HepG2 (cell line): Measurements from ENCODE around the gene APLF. TPM values are rescaled to one million over a fixed set of nuclear protein-coding genes. Genes with fewer than 3 reads are reported as not detected.
A peak's percentile ranks its signal among the peaks of the same experiment; 100 is the strongest.

Experiments used
- ATAC-seq: fragments of 200-7000 bp; cut with Tn5 transposase; 3 replicates; pipeline ENCODE4 v1.9.1; 2020; ENCODE audit warnings: mild to moderate bottlenecking, moderate library complexity
- BruUV-seq: library from RNA; stranded (reverse); fragments of 400-500 nt; replicated peaks from 2 replicates; lab custom pipeline; 2021; lab: Mats Ljungman, UMichigan
- CTCF ChIA-PET: fragments of 300-600 bp; formaldehyde crosslinking; extraction: SDS; loops from one replicate; lab custom pipeline; 2021; ENCODE audit warnings: low total read pairs, inconsistent platforms, low intra/inter-chr PET ratio; lab: Yijun Ruan, JAX
- POLR2A ChIA-PET: fragments of 350-600 bp; sonication (Branson Sonifier 250); formaldehyde crosslinking; loops from one replicate; lab custom pipeline; 2020; ENCODE audit warnings: antibody characterized with exemption, inconsistent platforms; lab: Yijun Ruan, JAX
- DNase-seq: peaks from one replicate; pipeline ENCODE4 v3.0.0-alpha.2; 2015; ENCODE audit warnings: low spot score
- FAIRE-seq: peaks from 3 replicates; lab custom pipeline; 2011; peaks lifted over from hg19 to GRCh38; lab: Jason Lieb, UNC
- H2AFZ ChIP-seq: one replicate; pipeline ENCODE4 v1.6.1; 2011; ENCODE audit warnings: low read length, inconsistent platforms
- H3K27ac ChIP-seq: fragments of 300-600 bp; 3 replicates; pipeline ENCODE4 v1.8.0; 2011; ENCODE audit warnings: mixed run types, mild to moderate bottlenecking, mixed read lengths, low read length, inconsistent platforms; ENCODE audit not compliant: insufficient read depth; ENCODE audit errors: extremely low read length
- H3K27me3 ChIP-seq, 2 experiments: fragments of 200-600 bp in 1 of 2; 2 replicates in 1 of 2; 3 replicates in 1 of 2; pipeline versions ENCODE4 v1.6.0 to v1.8.0; 2011; ENCODE audit warnings: low read length in 2 of 2, mild to moderate bottlenecking in 2 of 2, moderate library complexity in 2 of 2, inconsistent platforms in 1 of 2; ENCODE audit not compliant: insufficient read depth in 2 of 2, control insufficient read depth in 1 of 2
- H3K36me3 ChIP-seq, 2 experiments: fragments of 200-600 bp in 1 of 2; replicated peaks in 1 of 2; 2 replicates in 1 of 2; 3 replicates in 1 of 2; pipeline versions ENCODE4 v1.5.1 to v1.8.0; 2011; ENCODE audit warnings: low read length in 2 of 2, inconsistent platforms in 1 of 2; ENCODE audit not compliant: insufficient read depth in 2 of 2, control insufficient read depth in 1 of 2
- H3K4me1 ChIP-seq: 2 replicates; pipeline ENCODE4 v1.5.1; 2012; ENCODE audit warnings: low read length, inconsistent platforms; ENCODE audit not compliant: insufficient read depth
- H3K4me2 ChIP-seq: 2 replicates; pipeline ENCODE4 v1.6.0; 2011; ENCODE audit warnings: low read depth, low read length, inconsistent platforms
- H3K4me3 ChIP-seq, 3 experiments: fragments of 200-600 bp in 1 of 3; sonication (generic), shearing (Covaris generic) in 1 of 3; replicated peaks in 1 of 3; 2 replicates each; pipeline ENCODE4 v1.5.1; 2011 to 2016; ENCODE audit warnings: low read length in 3 of 3, inconsistent platforms in 2 of 3, low read depth in 2 of 3, mild to moderate bottlenecking in 2 of 3, control low read depth in 1 of 3, mixed read lengths in 1 of 3; ENCODE audit not compliant: insufficient read depth in 1 of 3
- H3K79me2 ChIP-seq: one replicate; pipeline ENCODE4 v1.6.1; 2011; ENCODE audit warnings: low read length, inconsistent platforms; ENCODE audit not compliant: insufficient read depth
- H3K9ac ChIP-seq: 2 replicates; pipeline ENCODE4 v1.6.0; 2011; ENCODE audit warnings: mild to moderate bottlenecking, low read depth, low read length, inconsistent platforms; ENCODE audit not compliant: insufficient read depth
- H3K9me3 ChIP-seq: 2 replicates; pipeline ENCODE4 v1.5.1; 2012; ENCODE audit warnings: mild to moderate bottlenecking, low read length
- H4K20me1 ChIP-seq: 2 replicates; pipeline ENCODE4 v1.6.0; 2011; ENCODE audit warnings: inconsistent platforms, mild to moderate bottlenecking, low read length, moderate library complexity; ENCODE audit not compliant: insufficient read depth
- ATF4 ChIP-seq, 2 experiments: fragments of 450-650 bp in 1 of 2; sonication (generic) in 1 of 2; formaldehyde crosslinking; IDR thresholded peaks; 2 replicates each; pipeline versions ENCODE4 v1.5.0 to v1.8.0; 2020 to 2022; ENCODE audit warnings: mild to moderate bottlenecking in 1 of 2, missing genetic modification reagents in 1 of 2
- FOXO1 ChIP-seq: sonication (generic); formaldehyde crosslinking; IDR thresholded peaks from 2 replicates; pipeline ENCODE4 v1.4.0; 2020; ENCODE audit warnings: missing genetic modification reagents
- HMGA1 ChIP-seq: sonication (generic); formaldehyde crosslinking; conservative IDR thresholded peaks from 2 replicates; pipeline ENCODE4 v1.4.0; 2020; ENCODE audit warnings: missing genetic modification reagents
- MYC ChIP-seq: sonication (generic); formaldehyde crosslinking; IDR thresholded peaks from 2 replicates; pipeline ENCODE4 v1.9.0; 2021; ENCODE audit warnings: missing genetic modification reagents, borderline replicate concordance
- RARA ChIP-seq: IDR thresholded peaks from 2 replicates; pipeline ENCODE4 v1.6.1; 2016; ENCODE audit warnings: missing genetic modification reagents, missing compliant biosample characterization
- SCMH1 ChIP-seq: sonication (generic); formaldehyde crosslinking; IDR thresholded peaks from 2 replicates; pipeline ENCODE4 v1.9.0; 2021; ENCODE audit warnings: missing genetic modification reagents, mild to moderate bottlenecking, borderline replicate concordance
- SOX5 ChIP-seq: IDR thresholded peaks from 2 replicates; pipeline ENCODE4 v1.6.1; 2016; ENCODE audit warnings: borderline replicate concordance
- TARDBP ChIP-seq: sonication (generic); formaldehyde crosslinking; IDR thresholded peaks from 2 replicates; pipeline ENCODE4 v1.8.0; 2022; ENCODE audit warnings: mild to moderate bottlenecking, missing genetic modification reagents
- TEAD3 ChIP-seq: optimal IDR thresholded peaks from 2 replicates; pipeline ENCODE3; 2016; ENCODE audit warnings: borderline replicate concordance
- USF2 ChIP-seq, 2 experiments: sonication (generic) in 1 of 2; formaldehyde crosslinking in 1 of 2; IDR thresholded peaks; 2 replicates each; pipeline versions ENCODE4 v1.5.1 to v1.6.1; 2011 to 2020; ENCODE audit warnings: borderline replicate concordance in 1 of 2, low read depth in 1 of 2, low read length in 1 of 2, mild to moderate bottlenecking in 1 of 2, missing genetic modification reagents in 1 of 2, moderate library complexity in 1 of 2
- ZNF318 ChIP-seq: sonication (generic); formaldehyde crosslinking; IDR thresholded peaks from 2 replicates; pipeline ENCODE4 v1.4.0; 2020; ENCODE audit warnings: mild to moderate bottlenecking, missing genetic modification reagents
- ZNF816 ChIP-seq: sonication (generic); formaldehyde crosslinking; IDR thresholded peaks from 2 replicates; pipeline ENCODE4 v1.8.0; 2022; ENCODE audit warnings: missing genetic modification reagents, mild to moderate bottlenecking, borderline replicate concordance
- WGBS: methylation state at CpG from one replicate; pipeline ENCODE4 v1.1.6; 2017; ENCODE audit warnings: low lambda C conversion rate; 5-methylcytosine and 5-hydroxymethylcytosine counted together
- in situ Hi-C: cut with HindIII; loops from 2 replicates; pipeline ENCODE4 v1.10.0; 2017; ENCODE audit warnings: low pct_unique_long_range_greater_than_20kb; ENCODE audit not compliant: extremely low pct_ligation_motif_present
- intact Hi-C: fragments of 100-400 bp; cut with micrococcal nuclease; formaldehyde crosslinking; loops from one replicate; pipeline ENCODE4 v1.10.0; 2022; ENCODE audit not compliant: unreplicated experiment
- polyA plus RNA-seq, 8 experiments: library from polyadenylated mRNA; depleted of rRNA in 3 of 8; stranded (reverse) in 7 of 8; unstranded in 1 of 8; fragments of >200 nt; fragmentation: Illumina TruSeq in 4 of 8; extraction: Trizol in 4 of 8; gene quantifications; 2 replicates each; pipeline versions ENCODE4 v1.2.1 to v1.2.3, GENCODE V29; 2011 to 2016; ENCODE audit warnings: low read depth in 4 of 8, missing spikeins in 1 of 8, mixed read lengths in 1 of 8; ENCODE audit not compliant: insufficient read depth in 1 of 8
- total RNA-seq, 5 experiments: library from RNA; depleted of rRNA; stranded (reverse); fragments of >200 nt; fragmentation: Illumina TruSeq; extraction: Trizol; gene quantifications; 2 replicates each; pipeline ENCODE4 v1.2.3, GENCODE V29; 2016; ENCODE audit warnings: low read depth in 1 of 5

The APLF gene
- total and polyA plus RNA-seq, 2 of the 13 experiments (the other 11 are each of a cell fraction or from before 2014, with no cell fraction given), result 0.45 to 2.2 TPM

- no peak for TF ChIP-seq HMGA1 (CRISPR knock-in tag)
- TF ChIP-seq RARA, result no peak
- TF ChIP-seq FOXO1 (CRISPR knock-in tag), result no peak
- no peak for TF ChIP-seq MYC (CRISPR knock-in tag)
- TF ChIP-seq, all 625 proteins: peak for 0
Measured at GRCh38 chr2:68589963-68590362, 122.6 kb downstream of the APLF start (continued).

- H3K27me3 ChIP-seq, result peaks cover 0 to 2% of the 10 kb centered on the region in 2 experiments; a peak in 1 of 5 replicates
- H3K27ac ChIP-seq, result no peak overlapping the region
- ATAC-seq (peak; percentile 22; the same call in 1 of the 3 replicates), DNase-seq (no peak), FAIRE-seq (no peak)
- in situ Hi-C loops (loop anchor here (5.0 kb wide), 1 partner anchor 98 kb away; no protein-coding TSS in a partner anchor), intact Hi-C loops (no loop called here)
- H2AFZ ChIP-seq, result no peak overlapping the region
- H3K36me3 ChIP-seq, result no peaks in the 10 kb centered on the region
- no peak overlapping the region for H3K4me3 ChIP-seq
- POLR2A ChIA-PET, result interaction anchor here (1.5 kb wide), 1 partner anchor 124 kb away, joined by 3 read pairs; the partner anchor contains the start of genes APLF and FBXO48
- peaks cover 13% of the 10 kb centered on the region for H3K4me1 ChIP-seq
- no peaks in the 10 kb centered on the region for H4K20me1 ChIP-seq
- no peak overlapping the region for H3K4me2 ChIP-seq
- no peak overlapping the region for H3K9ac ChIP-seq
- BruUV-seq, result no TSS peak
- CTCF ChIA-PET, result no interaction called here
- 6% methylated on average over 1 of the region's 1 CpG for WGBS
- no peaks in the 10 kb centered on the region for H3K9me3 ChIP-seq
- H3K79me2 ChIP-seq, result no peaks in the 10 kb centered on the region
- TF ChIP-seq ZNF318 (CRISPR knock-in tag), result no peak
- TF ChIP-seq ZNF816 (CRISPR knock-in tag), result no peak
- no peak for TF ChIP-seq USF2 (IDR thresholded peaks at IDR 0.05; ENCODE audit: low read depth, low read length)
- no peak for TF ChIP-seq USF2 (CRISPR knock-in tag; IDR thresholded peaks at IDR 0.05; ENCODE audit: borderline replicate concordance)
- TF ChIP-seq SCMH1 (CRISPR knock-in tag), result no peak
- no peak for TF ChIP-seq SOX5
- peak; percentile 30 for TF ChIP-seq TEAD3 (CRISPR knock-in tag)
- no peak for TF ChIP-seq TARDBP (CRISPR knock-in tag)
- TF ChIP-seq ATF4 (CRISPR knock-in tag; IDR thresholded peaks at IDR 0.05), result no peak
Measured at GRCh38 chr2:68590702-68591101, 123.3 kb downstream of the APLF start.
